ENCODE data around the gene NPB.

The NPB gene

GRCh38 chr17:81899514-81900166 is 2.4 kb upstream of the NPB start:
- DNase-seq (ENCODE audit: low read depth in 2 of 2) = no peak
- TF ChIP-seq CTCF (IDR thresholded peaks at IDR 0.05; ENCODE audit: low read depth, low read length) = no peak
- no peak overlapping the region for H3K4me3 ChIP-seq (replicated peaks in 1 of 2; ENCODE audit: low read depth in 2 of 2, low read length in 2 of 2)

- no peak for TF ChIP-seq CTCF (IDR thresholded peaks at IDR 0.05; ENCODE audit: low read depth, low read length)
- DNase-seq (ENCODE audit: low read depth in 2 of 2) = no peak
- H3K4me3 ChIP-seq (replicated peaks in 1 of 2; ENCODE audit: low read depth in 2 of 2, low read length in 2 of 2) = no peak overlapping the region
These were observed 1.7 kb upstream of the NPB start for GRCh38 chr17:81900181-81900820.

- peak overlapping the region in 1 of 2 donors; percentile 19 for H3K4me3 ChIP-seq (replicated peaks in 1 of 2; ENCODE audit: low read depth in 2 of 2, low read length in 2 of 2)
- TF ChIP-seq CTCF (IDR thresholded peaks at IDR 0.05; ENCODE audit: low read depth, low read length) = no peak
- DNase-seq (ENCODE audit: low read depth in 2 of 2) = no peak
These were observed 643 bp upstream of the NPB start for GRCh38 chr17:81901167-81902022.

GRCh38 chr17:81902653-81903414 is 796 bp downstream of the NPB start:
- H3K4me3 ChIP-seq (replicated peaks in 1 of 2; ENCODE audit: low read depth in 2 of 2, low read length in 2 of 2) = no peak overlapping the region
- no peak for DNase-seq (ENCODE audit: low read depth in 2 of 2)
- TF ChIP-seq CTCF (IDR thresholded peaks at IDR 0.05; ENCODE audit: low read depth, low read length) = no peak

- TF ChIP-seq CTCF (IDR thresholded peaks at IDR 0.05; ENCODE audit: low read depth, low read length) = no peak
- DNase-seq (ENCODE audit: low read depth in 2 of 2) = no peak
- H3K4me3 ChIP-seq (replicated peaks in 1 of 2; ENCODE audit: low read depth in 2 of 2, low read length in 2 of 2) = no peak overlapping the region
These were observed 1.4 kb downstream of the NPB start for GRCh38 chr17:81903415-81903831.

- DNase-seq (ENCODE audit: low read depth in 2 of 2) = no peak
- TF ChIP-seq CTCF (IDR thresholded peaks at IDR 0.05; ENCODE audit: low read depth, low read length) = no peak
- no peak overlapping the region for H3K4me3 ChIP-seq (replicated peaks in 1 of 2; ENCODE audit: low read depth in 2 of 2, low read length in 2 of 2)
These were observed 2.0 kb downstream of the NPB start for GRCh38 chr17:81903896-81904599.

Data from cardiac fibroblast (primary cell).